Measurements from ENCODE around the gene NPR3. TPM values are rescaled to one million over a fixed set of nuclear protein-coding genes. Genes with fewer than 3 reads are reported as not detected.

NPR3 gene
- total and polyA plus RNA-seq, 2 of the 8 experiments (the other 6 are each of a cell fraction or from before 2014, with no cell fraction given) = not detected

GRCh38 chr5:32707418-32707997 lies 3.6 kb upstream of the NPR3 start:
- H3K4me3 ChIP-seq (ENCODE audit: extremely low read depth in 1 of 4, insufficient read depth in 2 of 4, low read depth in 3 of 4, low read length in 4 of 4) = no peak overlapping the region
- H2BK120ac ChIP-seq (replicated peaks; ENCODE audit: low read depth, low read length) = no peak overlapping the region
- H4K8ac ChIP-seq (ENCODE audit: extremely low read depth, insufficient read depth, low read length) = no peak overlapping the region
- ChIA-PET POLR2A (ENCODE audit: partially characterized antibody) (no interaction called here), CTCF (ENCODE audit: partially characterized antibody) (interaction anchor here (0.6 to 2.7 kb wide), 8 partner anchors 12 to 210 kb away, joined by 3 to 13 read pairs (median 6); no protein-coding TSS in a partner anchor)
- no peak overlapping the region for H3K18ac ChIP-seq (ENCODE audit: extremely low read depth, low read length)
- no peak overlapping the region for H2AK5ac ChIP-seq (ENCODE audit: low read depth, low read length)
- 35% methylated on average over 2 of the region's 2 CpGs; no CpG with 5 or more reads in 1 of the 2 experiments for WGBS, 2 experiments (ENCODE audit: extremely low coverage in 1 of 2, insufficient coverage in 1 of 2, insufficient read length in 1 of 2, insufficient replicate concordance in 2 of 2, low coverage in 1 of 2, low lambda C conversion rate in 2 of 2, missing lambda C conversion rate in 1 of 2)
- no peak overlapping the region for H3K14ac ChIP-seq (ENCODE audit: insufficient read length)
- H3K27me3 ChIP-seq (replicated peaks in 1 of 4; ENCODE audit: control insufficient read depth in 3 of 4, extremely low read depth in 1 of 4, insufficient read depth in 3 of 4, low read length in 3 of 4) = peaks cover 29 to 43% (median 39%) of the 10 kb centered on the region in 4 experiments
- H3K9ac ChIP-seq (replicated peaks in 1 of 4; ENCODE audit: extremely low read depth in 1 of 4, low read depth in 3 of 4, low read length in 3 of 4) = no peak overlapping the region
- no peak overlapping the region for H2BK20ac ChIP-seq (ENCODE audit: low read length)
- H3K79me2 ChIP-seq (ENCODE audit: control insufficient read depth in 1 of 2, insufficient read depth in 2 of 2, low read length in 2 of 2) = no peaks in the 10 kb centered on the region
- H3K27ac ChIP-seq (ENCODE audit: low read depth, low read length) = no peak overlapping the region
- H4K5ac ChIP-seq (ENCODE audit: insufficient read length, low read depth, low read length) = no peak overlapping the region
- no peak for FAIRE-seq
- H4K91ac ChIP-seq (replicated peaks; ENCODE audit: insufficient read length, low read length) = no peak overlapping the region
- H3K4me2 ChIP-seq (ENCODE audit: insufficient read depth in 1 of 2, low read depth in 2 of 2, low read length in 2 of 2) = no peak overlapping the region
- no peaks in the 10 kb centered on the region for H3K79me1 ChIP-seq (ENCODE audit: low read depth, low read length)
- H2AFZ ChIP-seq (ENCODE audit: low read length) = no peak overlapping the region
- no peak overlapping the region for H3K56ac ChIP-seq (replicated peaks; ENCODE audit: insufficient read length, low read depth, low read length)
- no peak overlapping the region for H3K23ac ChIP-seq (ENCODE audit: insufficient read length)
- H4K20me1 ChIP-seq (replicated peaks in 1 of 2; ENCODE audit: control insufficient read depth in 1 of 2, insufficient read depth in 2 of 2, low read length in 2 of 2) = peaks cover 2 to 5% of the 10 kb centered on the region in 2 experiments
- TF ChIP-seq JUND (IDR thresholded peaks at IDR 0.05; ENCODE audit: low read length) (no peak), CTCF (IDR thresholded peaks at IDR 0.05; ENCODE audit: control extremely low read depth in 1 of 3, insufficient read depth in 1 of 3, low read depth in 1 of 3, low read length in 3 of 3) (peak in 2 of 3 experiments; percentile 46 to 47; a peak in 2 of 4 replicates), RAD21 (IDR thresholded peaks at IDR 0.05 in 1 of 2, conservative IDR thresholded peaks at IDR 0.05 in 1 of 2; ENCODE audit: low read depth in 2 of 2, low read length in 2 of 2) (peak; percentile 73 to 77)
- H2BK15ac ChIP-seq (ENCODE audit: low read length) = no peak overlapping the region
- H2BK5ac ChIP-seq (ENCODE audit: low read depth, low read length) = no peak overlapping the region
- peaks cover 0 to 5% (median 0%) of the 10 kb centered on the region in 4 experiments; a peak in 1 of 8 replicates for H3K36me3 ChIP-seq (ENCODE audit: control insufficient read depth in 2 of 4, insufficient read depth in 4 of 4, low read length in 3 of 4)
- H3K9me3 ChIP-seq (ENCODE audit: insufficient read depth in 2 of 2, low read depth in 1 of 2, low read length in 1 of 2) = no peaks in the 10 kb centered on the region
- H3K4ac ChIP-seq (replicated peaks; ENCODE audit: insufficient read length, low read depth, low read length) = no peak overlapping the region
- H3K4me1 ChIP-seq (replicated peaks in 1 of 4; ENCODE audit: control insufficient read depth in 3 of 4, insufficient read depth in 4 of 4, low read length in 3 of 4) = peaks cover 0 to 18% (median 10%) of the 10 kb centered on the region in 4 experiments; a peak in 5 of 7 replicates
- DNase-seq (ENCODE audit: low read depth in 1 of 2, low spot score in 2 of 2) = no peak
- H2BK12ac ChIP-seq (ENCODE audit: low read depth, low read length) = no peak overlapping the region
- H3K23me2 ChIP-seq (ENCODE audit: low read depth, low read length) = peaks cover 15% of the 10 kb centered on the region

Data from H1 (cell line).